ENCODE data around the gene EGR4. TPM values are rescaled to one million over a fixed set of nuclear protein-coding genes. Genes with fewer than 3 reads are reported as not detected.

The EGR4 gene
- total RNA-seq, 5 donors from 2014 or later (not counting 1 experiment from before 2014, with no cell fraction given) = 0.09 to 0.35 (median 0.19) TPM; not detected in 1

- Mint-ChIP-seq H3K9me3 (no peaks in the 10 kb centered on the region), H3K4me1 (peaks cover 6 to 14% (median 12%) of the 10 kb centered on the region in 3 donors), H3K27me3 (no peaks in the 10 kb centered on the region), H3K4me3 (no peak overlapping the region), H3K36me3 (peaks cover 25% of the 10 kb centered on the region), H3K27ac (no peak overlapping the region)
- no peak for DNase-seq
- Histone ChIP-seq H3K27me3 (replicated peaks in 1 of 2; ENCODE audit: control insufficient read depth in 2 of 2, extremely low read depth in 1 of 2, insufficient read depth in 2 of 2, low read length in 1 of 2) (no peaks in the 10 kb centered on the region), H3K27ac (ENCODE audit: low read length) (no peak overlapping the region), H3K36me3 (ENCODE audit: control insufficient read depth in 2 of 2, extremely low read depth in 1 of 2, insufficient read depth in 1 of 2, low read length in 1 of 2) (peaks cover 29 to 60% of the 10 kb centered on the region in 2 donors), H3K4me1 (ENCODE audit: control insufficient read depth in 1 of 2, extremely low read depth in 1 of 2, insufficient read depth in 2 of 2, low read length in 2 of 2) (peaks cover 0 to 9% of the 10 kb centered on the region in 2 experiments), H3K4me3 (ENCODE audit: control insufficient read depth in 1 of 2, extremely low read depth in 1 of 2, low read length in 1 of 2) (no peak overlapping the region), H3K9me3 (no peaks in the 10 kb centered on the region)
- no peak for ATAC-seq (replicated peaks in 1 of 4)
- CTCF ChIA-PET = no interaction called here
- POLR2A ChIA-PET = interaction anchor here in 1 of 2 donors (0.6 kb wide), 1 partner anchor 42 kb away, joined by 4 read pairs; no protein-coding TSS in a partner anchor
- 95% methylated on average over 5 of the region's 7 CpGs for WGBS (ENCODE audit: insufficient coverage)
Observed at GRCh38 chr2:73254343-73255006, 38.9 kb downstream of the EGR4 start.

- no peak overlapping the region for H3K4me3 ChIP-seq (ENCODE audit: control insufficient read depth in 1 of 2, extremely low read depth in 1 of 2, low read length in 1 of 2)
- Mint-ChIP-seq H3K4me3 (no peak overlapping the region), H3K36me3 (peaks cover 29% of the 10 kb centered on the region), H3K27me3 (no peaks in the 10 kb centered on the region), H3K9me3 (no peaks in the 10 kb centered on the region), H3K4me1 (peaks cover 6 to 14% (median 10%) of the 10 kb centered on the region in 3 donors), H3K27ac (no peak overlapping the region)
- no peaks in the 10 kb centered on the region for H3K27me3 ChIP-seq (replicated peaks in 1 of 2; ENCODE audit: control insufficient read depth in 2 of 2, extremely low read depth in 1 of 2, insufficient read depth in 2 of 2, low read length in 1 of 2)
- H3K4me1 ChIP-seq (ENCODE audit: control insufficient read depth in 1 of 2, extremely low read depth in 1 of 2, insufficient read depth in 2 of 2, low read length in 2 of 2) = peaks cover 0 to 9% of the 10 kb centered on the region in 2 experiments
- peaks cover 28 to 61% of the 10 kb centered on the region in 2 donors for H3K36me3 ChIP-seq (ENCODE audit: control insufficient read depth in 2 of 2, extremely low read depth in 1 of 2, insufficient read depth in 1 of 2, low read length in 1 of 2)
- ATAC-seq (replicated peaks in 1 of 4) = no peak
- ChIA-PET POLR2A (interaction anchor here in 1 of 2 donors (0.6 kb wide), 1 partner anchor 43 kb away, joined by 4 read pairs; no protein-coding TSS in a partner anchor), CTCF (no interaction called here)
- no peaks in the 10 kb centered on the region for H3K9me3 ChIP-seq
- no peak for DNase-seq
- no peak overlapping the region for H3K27ac ChIP-seq (ENCODE audit: low read length)
- WGBS (ENCODE audit: insufficient coverage) = 100% methylated on average over 1 of the region's 3 CpGs
Observed at GRCh38 chr2:73253901-73254300, 39.4 kb downstream of the EGR4 start.

- Mint-ChIP-seq H3K4me1 (peaks cover 6 to 14% (median 10%) of the 10 kb centered on the region in 3 donors), H3K36me3 (peaks cover 32% of the 10 kb centered on the region), H3K4me3 (no peak overlapping the region), H3K27ac (no peak overlapping the region), H3K27me3 (no peaks in the 10 kb centered on the region), H3K9me3 (no peaks in the 10 kb centered on the region)
- peaks cover 0 to 8% of the 10 kb centered on the region in 2 experiments for H3K4me1 ChIP-seq (ENCODE audit: control insufficient read depth in 1 of 2, extremely low read depth in 1 of 2, insufficient read depth in 2 of 2, low read length in 2 of 2)
- no peak overlapping the region for H3K27ac ChIP-seq (ENCODE audit: low read length)
- ATAC-seq (replicated peaks in 1 of 4) = no peak
- no peak for DNase-seq
- WGBS (ENCODE audit: insufficient coverage) = 67% methylated on average over 2 of the region's 2 CpGs
- ChIA-PET CTCF (no interaction called here), POLR2A (interaction anchor here in 1 of 2 donors (0.6 kb wide), 2 partner anchors 43 to 107 kb away, joined by 4 read pairs; no protein-coding TSS in a partner anchor)
- no peaks in the 10 kb centered on the region for H3K27me3 ChIP-seq (replicated peaks in 1 of 2; ENCODE audit: control insufficient read depth in 2 of 2, extremely low read depth in 1 of 2, insufficient read depth in 2 of 2, low read length in 1 of 2)
- no peaks in the 10 kb centered on the region for H3K9me3 ChIP-seq
- peaks cover 28 to 64% of the 10 kb centered on the region in 2 donors for H3K36me3 ChIP-seq (ENCODE audit: control insufficient read depth in 2 of 2, extremely low read depth in 1 of 2, insufficient read depth in 1 of 2, low read length in 1 of 2)
- no peak overlapping the region for H3K4me3 ChIP-seq (ENCODE audit: control insufficient read depth in 1 of 2, extremely low read depth in 1 of 2, low read length in 1 of 2)
Observed at GRCh38 chr2:73253400-73253799, 39.9 kb downstream of the EGR4 start.

- Mint-ChIP-seq H3K9me3 (no peaks in the 10 kb centered on the region), H3K36me3 (peaks cover 36% of the 10 kb centered on the region), H3K4me1 (peaks cover 0 to 9% (median 4%) of the 10 kb centered on the region in 3 donors), H3K27ac (no peak overlapping the region), H3K27me3 (no peaks in the 10 kb centered on the region), H3K4me3 (no peak overlapping the region)
- H3K4me1 ChIP-seq (ENCODE audit: control insufficient read depth in 1 of 2, extremely low read depth in 1 of 2, insufficient read depth in 2 of 2, low read length in 2 of 2) = no peaks in the 10 kb centered on the region
- 94% methylated on average over 7 of the region's 17 CpGs for WGBS (ENCODE audit: insufficient coverage)
- no peak overlapping the region for H3K27ac ChIP-seq (ENCODE audit: low read length)
- no peak for ATAC-seq (replicated peaks in 1 of 4)
- POLR2A ChIA-PET = no interaction called here
- H3K36me3 ChIP-seq (ENCODE audit: control insufficient read depth in 2 of 2, extremely low read depth in 1 of 2, insufficient read depth in 1 of 2, low read length in 1 of 2) = peaks cover 28 to 71% of the 10 kb centered on the region in 2 donors
- no peak for DNase-seq
- no peaks in the 10 kb centered on the region for H3K9me3 ChIP-seq
- no peak overlapping the region for H3K4me3 ChIP-seq (ENCODE audit: control insufficient read depth in 1 of 2, extremely low read depth in 1 of 2, low read length in 1 of 2)
- H3K27me3 ChIP-seq (replicated peaks in 1 of 2; ENCODE audit: control insufficient read depth in 2 of 2, extremely low read depth in 1 of 2, insufficient read depth in 2 of 2, low read length in 1 of 2) = no peaks in the 10 kb centered on the region
- CTCF ChIA-PET = no interaction called here
Observed at GRCh38 chr2:73252238-73253027, 40.9 kb downstream of the EGR4 start.

- H3K9me3 Mint-ChIP-seq = no peaks in the 10 kb centered on the region
- H3K4me1 ChIP-seq (ENCODE audit: control insufficient read depth in 1 of 2, extremely low read depth in 1 of 2, insufficient read depth in 2 of 2, low read length in 2 of 2) = no peaks in the 10 kb centered on the region
- ChIA-PET POLR2A (no interaction called here), CTCF (no interaction called here)
- no peak overlapping the region for H3K27ac ChIP-seq (ENCODE audit: low read length)
- H3K4me3 Mint-ChIP-seq = no peak overlapping the region
- H3K4me1 Mint-ChIP-seq = peaks cover 0 to 8% (median 0%) of the 10 kb centered on the region in 3 donors
- peaks cover 47% of the 10 kb centered on the region for H3K36me3 Mint-ChIP-seq
- no peaks in the 10 kb centered on the region for H3K9me3 ChIP-seq
- no peaks in the 10 kb centered on the region for H3K27me3 Mint-ChIP-seq
- H3K27me3 ChIP-seq (replicated peaks in 1 of 2; ENCODE audit: control insufficient read depth in 2 of 2, extremely low read depth in 1 of 2, insufficient read depth in 2 of 2, low read length in 1 of 2) = no peaks in the 10 kb centered on the region
- 98% methylated on average over 12 of the region's 17 CpGs for WGBS (ENCODE audit: insufficient coverage)
- peaks cover 27 to 83% of the 10 kb centered on the region in 2 donors for H3K36me3 ChIP-seq (ENCODE audit: control insufficient read depth in 2 of 2, extremely low read depth in 1 of 2, insufficient read depth in 1 of 2, low read length in 1 of 2)
- ATAC-seq (replicated peaks in 1 of 4) (no peak), DNase-seq (no peak)
- H3K27ac Mint-ChIP-seq = no peak overlapping the region
- H3K4me3 ChIP-seq (ENCODE audit: control insufficient read depth in 1 of 2, extremely low read depth in 1 of 2, low read length in 1 of 2) = no peak overlapping the region
Observed at GRCh38 chr2:73250872-73251846, 42.2 kb downstream of the EGR4 start.

GRCh38 chr2:73249636-73250035 lies 43.7 kb downstream of the EGR4 start:
- Histone ChIP-seq H3K4me1 (ENCODE audit: control insufficient read depth in 1 of 2, extremely low read depth in 1 of 2, insufficient read depth in 2 of 2, low read length in 2 of 2) (no peaks in the 10 kb centered on the region), H3K36me3 (ENCODE audit: control insufficient read depth in 2 of 2, extremely low read depth in 1 of 2, insufficient read depth in 1 of 2, low read length in 1 of 2) (peaks cover 20 to 97% of the 10 kb centered on the region in 2 donors), H3K27me3 (replicated peaks in 1 of 2; ENCODE audit: control insufficient read depth in 2 of 2, extremely low read depth in 1 of 2, insufficient read depth in 2 of 2, low read length in 1 of 2) (no peaks in the 10 kb centered on the region), H3K27ac (ENCODE audit: low read length) (no peak overlapping the region), H3K9me3 (no peaks in the 10 kb centered on the region), H3K4me3 (ENCODE audit: control insufficient read depth in 1 of 2, extremely low read depth in 1 of 2, low read length in 1 of 2) (no peak overlapping the region)
- Mint-ChIP-seq H3K4me1 (peaks cover 0 to 15% (median 2%) of the 10 kb centered on the region in 3 donors), H3K27me3 (no peaks in the 10 kb centered on the region), H3K4me3 (no peak overlapping the region), H3K9me3 (no peaks in the 10 kb centered on the region), H3K36me3 (peaks cover 57% of the 10 kb centered on the region), H3K27ac (no peak overlapping the region)
- DNase-seq (no peak), ATAC-seq (replicated peaks in 1 of 4) (no peak)
- POLR2A ChIA-PET = no interaction called here
- WGBS (ENCODE audit: insufficient coverage) = 92% methylated on average over 8 of the region's 9 CpGs
- CTCF ChIA-PET = no interaction called here
